Stimulated activated CD8-positive, alpha-beta memory T cell treated with anti-CD3 and anti-CD28 coated beads, Interleukin-12 subunit alpha, Interleukin-12 subunit beta, amount 100 ng/mL, for 4 hours (primary cell): Measurements from ENCODE around the gene MBD5.
"Not testable (repeated sequence)": the region's sequence is repeated elsewhere in the genome, so short reads cannot be mapped to it uniquely, and the experiment has no call there.

ENCODE experiments used
- DNase-seq: peaks from one replicate; pipeline ENCODE4 v3.0.0-alpha.2; 2020; ENCODE audit warnings: low read depth

MBD5 gene

DNA sequence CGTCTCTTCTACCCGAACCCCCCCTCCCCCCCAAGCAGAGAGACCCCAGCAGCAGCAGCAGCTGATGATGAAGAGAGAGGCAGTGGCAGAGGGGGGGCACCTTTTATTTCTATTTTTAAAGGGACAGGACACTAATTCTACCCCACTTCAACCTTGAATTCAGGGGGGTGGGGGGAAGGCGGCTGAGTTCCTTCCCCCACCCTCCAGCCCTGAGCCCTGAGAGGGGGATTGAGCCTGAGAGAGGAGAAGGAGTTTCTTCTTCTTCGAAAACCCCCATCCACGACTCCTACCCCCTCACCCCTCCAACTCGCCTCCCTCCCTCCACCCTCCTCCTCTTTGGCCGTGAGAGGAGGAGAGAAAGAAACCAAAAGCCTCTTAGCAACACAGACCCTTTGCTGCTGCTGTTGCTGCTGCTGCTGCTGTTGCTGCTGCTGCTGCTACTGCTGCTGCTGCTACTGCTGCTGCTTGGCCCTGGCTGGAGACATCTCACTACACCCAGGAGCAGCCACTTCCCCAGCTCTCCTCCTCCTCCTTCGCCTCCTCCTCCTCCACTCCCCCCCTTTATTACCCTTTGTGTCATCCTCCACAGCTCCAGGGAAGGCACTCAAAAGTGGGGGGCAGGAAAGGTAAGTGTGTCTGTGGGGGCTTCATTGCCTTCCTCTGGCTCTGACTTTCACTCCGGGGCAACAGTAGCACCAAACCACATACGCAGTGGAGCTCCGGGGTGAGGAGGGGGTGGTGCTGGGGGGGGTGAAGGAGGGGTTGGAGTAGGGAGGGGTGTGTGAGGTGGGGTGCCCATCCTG, at the start of gene MBD5:
MBD5 (plus strand) TSS at position 33 of the 803 bp plus-strand sequence.
- no peak for DNase-seq

GRCh38 chr2:147976102-147976501, 44.8 kb upstream of the MBD5 start:
- no peak for DNase-seq

DNA sequence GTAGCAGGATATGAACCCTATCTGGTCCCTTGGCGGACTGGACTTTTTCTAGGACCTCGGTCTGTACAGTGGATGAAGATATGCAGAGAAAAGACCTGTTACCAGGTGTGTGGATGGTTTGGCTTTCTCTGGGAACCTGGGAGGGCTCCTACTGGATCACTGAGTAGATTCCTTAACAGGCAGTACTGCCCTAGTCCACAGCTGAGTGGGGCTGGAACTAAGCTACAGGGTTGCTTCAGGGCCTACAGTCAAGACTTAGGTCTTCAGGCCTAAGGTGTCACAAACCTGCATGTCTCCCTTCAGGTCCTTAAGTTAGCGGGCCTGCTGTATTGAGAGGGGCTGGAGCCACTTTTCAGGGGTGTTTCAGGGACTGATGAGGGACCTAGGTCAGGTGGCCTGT, 43.2 kb upstream of the MBD5 start:
- no peak for DNase-seq

GRCh38 chr2:147980940-147981528, 39.9 kb upstream of the MBD5 start:
- DNase-seq = no peak

DNA sequence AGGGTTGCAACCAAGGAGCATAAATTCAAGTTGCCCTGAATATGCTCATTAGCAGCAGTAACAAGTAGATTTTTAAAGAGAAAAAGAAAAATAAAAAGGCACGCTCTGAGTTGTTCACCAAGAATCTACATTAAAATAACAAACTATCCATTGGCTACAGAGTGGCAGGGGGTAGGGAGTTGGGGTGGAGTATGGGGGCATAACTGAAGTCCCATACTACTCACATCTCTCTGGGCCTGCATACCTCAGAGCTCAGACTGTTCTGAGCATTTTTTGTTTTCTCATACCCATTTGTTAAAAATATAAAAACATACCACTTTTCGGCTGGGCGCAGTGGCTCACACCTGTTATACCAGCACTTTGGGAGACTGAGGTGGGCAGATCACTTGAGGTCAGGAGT, 31.8 kb upstream of the MBD5 start:
- DNase-seq = no peak

- no peak for DNase-seq
Measured at GRCh38 chr2:147989809-147990403, 31.0 kb upstream of the MBD5 start.

- not testable (repeated sequence) for DNase-seq
Measured at GRCh38 chr2:147994965-147995364, 25.9 kb upstream of the MBD5 start.

GRCh38 chr2:147996828-147997227, 24.1 kb upstream of the MBD5 start:
- DNase-seq = no peak

DNA sequence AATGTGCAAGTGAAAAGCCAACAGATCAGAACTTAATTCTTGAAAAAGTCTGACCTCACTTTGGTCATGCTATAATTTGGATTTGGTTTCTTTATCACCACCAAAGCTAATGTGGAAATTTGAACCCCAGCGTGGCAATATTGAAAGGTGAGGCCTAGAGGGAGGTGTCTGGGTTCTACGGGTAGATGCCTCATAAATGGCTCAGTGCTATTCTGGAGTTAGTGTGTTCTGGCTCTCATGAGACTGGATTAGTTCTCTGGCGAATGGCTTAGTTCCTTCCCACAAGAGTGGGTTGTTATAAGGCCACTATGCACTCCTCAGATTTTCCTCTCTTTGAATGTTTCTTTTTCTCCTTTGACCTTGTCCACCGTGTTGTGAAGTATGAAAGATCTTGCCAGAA, 22.7 kb upstream of the MBD5 start:
- no peak for DNase-seq

DNA sequence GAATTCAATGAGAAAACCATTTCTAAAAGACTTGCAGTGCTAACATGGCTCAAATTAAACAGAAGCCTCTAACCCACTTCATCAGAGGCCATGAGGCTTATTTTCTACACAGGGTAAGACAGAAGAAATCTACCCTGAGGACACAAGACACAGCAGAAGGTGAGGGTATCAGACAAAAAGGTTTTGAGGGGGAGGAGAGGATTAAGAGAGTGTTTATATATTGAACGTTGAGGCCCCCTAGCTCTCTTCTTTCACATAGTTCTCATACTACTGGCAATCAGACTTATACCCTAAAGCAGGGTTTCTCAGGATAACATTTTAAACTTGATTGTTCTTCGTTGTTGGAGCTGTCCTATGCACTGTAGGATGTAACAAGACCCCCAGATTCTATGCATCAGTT, 21.8 kb upstream of the MBD5 start:
- DNase-seq = no peak

GRCh38 chr2:148000095-148000494, 20.8 kb upstream of the MBD5 start:
- no peak for DNase-seq

- not testable (repeated sequence) for DNase-seq
Measured at GRCh38 chr2:148002420-148002819, 18.5 kb upstream of the MBD5 start.

GRCh38 chr2:148006249-148007007, 14.5 kb upstream of the MBD5 start:
- DNase-seq = no peak

GRCh38 chr2:148007219-148007900, 13.5 kb upstream of the MBD5 start:
- DNase-seq = no peak

- not testable (repeated sequence) for DNase-seq
Measured at GRCh38 chr2:148008411-148008810, 12.5 kb upstream of the MBD5 start.

DNA sequence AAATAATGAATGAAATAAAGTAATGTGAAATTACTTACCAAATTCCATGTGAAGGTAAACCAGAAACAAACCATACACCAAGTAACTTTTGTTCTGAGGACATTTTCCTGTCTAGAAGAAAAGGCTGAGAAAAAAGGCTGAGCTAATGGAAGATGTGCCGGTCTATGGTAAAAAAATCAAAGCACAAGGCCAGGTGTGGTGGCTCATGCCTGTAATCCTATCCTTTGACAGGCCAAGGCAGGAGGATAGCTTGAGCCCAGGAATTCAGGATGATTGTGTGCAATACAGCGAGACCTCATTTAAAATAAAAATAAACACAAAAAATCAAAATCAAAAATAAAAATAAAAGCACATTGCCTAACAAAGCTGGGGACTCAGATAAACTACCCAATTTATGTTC, 7.0 kb upstream of the MBD5 start:
- no peak for DNase-seq

GRCh38 chr2:148014616-148015015, 6.3 kb upstream of the MBD5 start:
- no peak for DNase-seq

DNA sequence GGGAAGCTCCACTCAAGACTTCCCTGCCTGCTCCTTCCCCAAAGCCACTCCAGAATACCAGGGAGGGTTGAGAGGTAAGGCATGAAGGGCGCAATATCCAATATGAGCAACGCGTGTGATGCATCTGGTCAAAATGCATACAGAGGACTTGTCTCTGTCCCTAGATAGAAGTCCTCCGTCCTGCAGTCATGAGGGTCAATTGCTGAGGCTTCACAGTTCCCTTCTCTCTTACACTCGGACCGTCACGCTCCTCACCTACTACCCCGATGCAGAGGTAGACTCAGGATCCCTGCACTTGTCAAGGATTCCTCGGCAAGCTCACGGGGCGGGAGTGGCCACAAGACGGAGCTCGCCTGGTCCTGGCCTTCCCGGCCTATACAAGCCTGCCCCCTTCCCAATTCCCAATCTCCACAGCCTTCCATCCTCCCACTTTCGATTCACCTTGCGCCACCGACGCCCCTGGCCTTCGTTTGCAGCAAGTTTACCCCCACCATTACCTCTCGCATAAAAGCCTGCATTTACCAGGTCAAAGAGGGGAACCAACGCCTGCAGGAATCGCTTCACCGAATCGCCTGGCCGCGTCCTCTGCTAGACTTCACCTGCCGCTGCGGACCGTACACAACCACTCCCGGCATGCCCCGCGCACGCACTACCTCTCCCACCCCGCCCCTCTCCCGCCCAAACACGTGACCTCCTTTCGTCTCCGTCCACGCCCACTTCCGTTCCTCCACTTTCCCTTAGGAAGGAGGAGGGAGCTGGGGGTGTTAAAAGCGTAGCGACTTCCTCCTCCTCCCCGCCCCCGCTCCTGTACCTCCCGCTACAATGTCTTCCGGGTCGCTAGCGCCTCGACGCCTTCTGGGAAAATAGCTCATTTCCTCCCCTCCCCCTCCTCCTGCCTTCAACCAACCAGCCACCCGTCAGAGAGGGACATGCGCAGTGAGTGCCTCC, 506 bp upstream of the MBD5 start, which contains the start of gene ORC4:
ORC4 (minus strand) TSS at position 627 of the 948 bp plus-strand sequence. CDS start 44,779 bp downstream, outside the sequence.
- peak; percentile 93 for DNase-seq

- DNase-seq = no peak
Measured at GRCh38 chr2:148021886-148022285, 995 bp downstream of the MBD5 start.

GRCh38 chr2:148022351-148022750, 1.5 kb downstream of the MBD5 start:
- DNase-seq = no peak

GRCh38 chr2:148022882-148023281, 2.0 kb downstream of the MBD5 start:
- no peak for DNase-seq
